ENCODE results near the gene VSNL1.

The VSNL1 gene

GRCh38 chr2:17542471-17542870, 2.0 kb downstream of the VSNL1 start:
- H3K27ac ChIP-seq: no peak overlapping the region
- no peak for TF ChIP-seq ZFX (IDR thresholded peaks at IDR 0.05)
- TF ChIP-seq, protein P1, sequence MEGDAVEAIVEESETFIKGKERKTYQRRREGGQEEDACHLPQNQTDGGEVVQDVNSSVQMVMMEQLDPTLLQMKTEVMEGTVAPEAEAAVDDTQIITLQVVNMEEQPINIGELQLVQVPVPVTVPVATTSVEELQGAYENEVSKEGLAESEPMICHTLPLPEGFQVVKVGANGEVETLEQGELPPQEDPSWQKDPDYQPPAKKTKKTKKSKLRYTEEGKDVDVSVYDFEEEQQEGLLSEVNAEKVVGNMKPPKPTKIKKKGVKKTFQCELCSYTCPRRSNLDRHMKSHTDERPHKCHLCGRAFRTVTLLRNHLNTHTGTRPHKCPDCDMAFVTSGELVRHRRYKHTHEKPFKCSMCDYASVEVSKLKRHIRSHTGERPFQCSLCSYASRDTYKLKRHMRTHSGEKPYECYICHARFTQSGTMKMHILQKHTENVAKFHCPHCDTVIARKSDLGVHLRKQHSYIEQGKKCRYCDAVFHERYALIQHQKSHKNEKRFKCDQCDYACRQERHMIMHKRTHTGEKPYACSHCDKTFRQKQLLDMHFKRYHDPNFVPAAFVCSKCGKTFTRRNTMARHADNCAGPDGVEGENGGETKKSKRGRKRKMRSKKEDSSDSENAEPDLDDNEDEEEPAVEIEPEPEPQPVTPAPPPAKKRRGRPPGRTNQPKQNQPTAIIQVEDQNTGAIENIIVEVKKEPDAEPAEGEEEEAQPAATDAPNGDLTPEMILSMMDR (conservative IDR thresholded peaks at IDR 0.05): no peak

DNA sequence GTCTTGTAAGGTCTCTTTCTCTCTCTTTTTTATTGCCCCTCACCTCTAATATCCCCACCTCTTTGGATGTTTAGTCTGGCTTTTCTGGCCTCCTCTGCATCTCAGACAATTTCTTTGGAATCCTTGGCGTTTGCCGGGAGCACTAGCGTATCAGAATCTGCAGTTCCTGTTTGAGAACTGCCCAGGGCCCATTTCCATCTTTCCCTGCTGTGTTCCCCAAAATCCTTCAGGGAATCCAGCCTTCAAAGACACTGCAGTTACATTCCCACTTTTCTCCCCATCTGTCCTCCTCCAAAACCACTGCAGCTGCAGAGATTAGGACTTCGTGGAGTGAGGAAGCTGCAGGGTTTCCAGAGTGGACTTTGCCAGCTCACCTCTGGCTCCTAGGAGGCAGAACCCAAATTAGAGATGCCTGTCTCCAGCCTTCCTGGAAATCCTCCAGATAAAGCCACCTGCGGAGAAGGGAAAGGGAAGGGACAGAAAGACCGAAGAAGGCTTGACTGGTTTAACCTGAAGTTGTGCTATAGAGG, 2.7 kb downstream of the VSNL1 start:
- no peak overlapping the region for H3K27ac ChIP-seq
- TF ChIP-seq, protein P1 (conservative IDR thresholded peaks at IDR 0.05): no peak
- TF ChIP-seq ZFX (IDR thresholded peaks at IDR 0.05): no peak

- no peak overlapping the region for H3K27ac ChIP-seq
Observed at GRCh38 chr2:17543848-17544247, 3.4 kb downstream of the VSNL1 start.

DNA sequence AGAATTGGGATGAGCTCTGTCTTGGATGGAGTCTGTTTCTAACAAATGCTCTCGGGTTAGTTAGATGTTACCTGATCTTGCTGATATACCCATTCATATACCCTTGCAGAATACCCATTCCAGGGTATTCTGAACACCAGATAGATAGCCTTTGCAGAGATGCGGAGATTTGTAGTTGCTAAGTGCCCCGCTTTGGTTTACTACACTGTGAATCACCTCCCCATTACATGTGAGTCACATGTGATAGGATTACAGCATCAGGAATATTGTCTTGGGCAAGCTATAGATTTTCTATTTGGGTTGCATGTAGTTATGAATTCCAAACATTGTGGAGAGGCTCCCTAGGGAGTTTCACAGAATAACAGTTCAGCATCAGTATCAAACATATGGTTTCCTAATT, 3.8 kb downstream of the VSNL1 start:
- TF ChIP-seq, protein P1 (conservative IDR thresholded peaks at IDR 0.05): no peak
- TF ChIP-seq ZFX (IDR thresholded peaks at IDR 0.05): no peak
- H3K27ac ChIP-seq: no peak overlapping the region

More at GRCh38 chr2:17543848-17544247, 3.4 kb downstream of the VSNL1 start:
- TF ChIP-seq, protein P1 (conservative IDR thresholded peaks at IDR 0.05): no peak
- no peak for TF ChIP-seq ZFX (IDR thresholded peaks at IDR 0.05)

DNA sequence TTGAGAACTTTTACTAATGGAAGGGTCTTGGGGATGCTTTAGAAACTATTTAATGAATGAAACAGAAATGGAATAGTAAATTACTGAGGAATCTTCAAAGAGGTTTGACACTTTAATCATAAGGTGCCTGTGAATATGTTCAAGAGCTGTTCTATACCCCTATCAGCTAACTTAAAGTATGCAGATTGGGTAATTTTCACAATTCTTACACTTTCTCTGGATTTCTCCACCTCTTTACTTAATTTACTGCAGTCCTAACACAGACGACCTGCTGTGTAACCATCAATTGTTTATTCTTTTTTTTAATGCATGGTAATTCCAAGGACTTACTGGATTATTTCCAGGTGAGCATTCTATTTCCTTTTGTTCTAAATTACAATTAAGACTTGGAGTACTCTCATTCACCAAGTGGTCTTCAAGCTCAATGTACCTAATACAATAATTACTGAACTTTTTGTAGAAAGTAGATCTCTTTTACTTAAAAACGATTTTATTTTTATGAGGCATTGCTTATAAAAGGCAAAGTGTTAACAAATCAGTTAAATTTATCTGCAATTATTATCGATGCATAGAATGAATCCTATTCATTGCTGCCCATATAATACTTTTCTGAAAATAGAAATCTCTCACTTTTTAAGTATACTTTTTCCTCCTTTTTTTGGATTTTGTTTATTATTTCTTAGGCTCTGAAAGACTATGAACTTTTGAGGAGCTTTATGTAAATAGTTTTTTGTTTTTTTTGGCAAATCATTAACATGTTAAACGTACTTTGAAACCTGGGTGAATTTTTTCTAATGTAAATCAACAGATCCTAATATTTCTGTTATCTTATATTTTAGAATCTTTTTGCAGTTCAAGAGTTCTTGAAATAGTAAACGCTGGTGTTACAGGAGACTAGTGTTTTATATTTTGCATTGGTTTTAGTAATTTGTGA, 5.5 kb downstream of the VSNL1 start:
- no peak overlapping the region for H3K27ac ChIP-seq
- TF ChIP-seq, protein P1 (conservative IDR thresholded peaks at IDR 0.05): no peak
- no peak for TF ChIP-seq ZFX (IDR thresholded peaks at IDR 0.05)

- TF ChIP-seq ZFX (IDR thresholded peaks at IDR 0.05): no peak
- TF ChIP-seq, protein P1 (conservative IDR thresholded peaks at IDR 0.05): no peak
- no peak overlapping the region for H3K27ac ChIP-seq
Observed at GRCh38 chr2:17547237-17547636, 6.7 kb downstream of the VSNL1 start.

DNA sequence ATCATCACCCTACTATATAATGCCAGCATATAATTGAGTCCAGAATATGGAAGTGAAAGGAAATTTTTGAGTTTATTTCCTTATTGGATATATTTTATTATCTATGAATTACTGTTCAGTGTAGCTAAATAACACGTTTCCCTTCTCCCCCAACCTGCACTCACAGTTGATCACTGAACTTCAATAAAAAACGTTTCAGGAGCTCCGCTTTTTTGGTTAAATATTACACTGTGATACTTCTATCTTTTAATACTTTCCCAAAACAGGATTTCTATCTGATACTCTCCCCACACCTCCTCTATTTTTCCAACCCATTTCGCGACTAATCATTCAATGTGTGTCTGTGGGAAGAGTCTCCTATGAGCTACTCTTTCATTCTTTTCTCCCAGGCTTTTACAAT, 7.2 kb downstream of the VSNL1 start:
- H3K27ac ChIP-seq: no peak overlapping the region

More for the DNA sequence above, 7.2 kb downstream of the VSNL1 start:
- TF ChIP-seq, protein P1 (conservative IDR thresholded peaks at IDR 0.05): no peak
- TF ChIP-seq ZFX (IDR thresholded peaks at IDR 0.05): no peak

All from C4-2B (cell line).